Activated naive CD4-positive, alpha-beta T cell treated with Interleukin-2 at 50 U/mL for 16 hours (primary cell): ENCODE results near the gene MYO16.

Experiments used
- DNase-seq: peaks from one replicate; pipeline ENCODE4 v3.0.0-alpha.2; 2020

Gene MYO16

GRCh38 chr13:109159650-109160309 is 530.4 kb downstream of the MYO16 start:
- no peak for DNase-seq

- DNase-seq = no peak
Measured at GRCh38 chr13:109160357-109160756, 530.9 kb downstream of the MYO16 start.

GRCh38 chr13:109160887-109161669 is 531.7 kb downstream of the MYO16 start:
- DNase-seq = no peak

GRCh38 chr13:109162248-109163036 is 533.0 kb downstream of the MYO16 start:
- DNase-seq = no peak

- DNase-seq = no peak
Measured at GRCh38 chr13:109163037-109163379, 533.6 kb downstream of the MYO16 start.

GRCh38 chr13:109165417-109165904 is 536.0 kb downstream of the MYO16 start:
- DNase-seq = no peak

- no peak for DNase-seq
Measured at GRCh38 chr13:109166804-109167203, 537.4 kb downstream of the MYO16 start.

GRCh38 chr13:109172136-109172535 is 542.7 kb downstream of the MYO16 start:
- DNase-seq = no peak

GRCh38 chr13:109175666-109176065 is 546.3 kb downstream of the MYO16 start:
- no peak for DNase-seq

GRCh38 chr13:109180905-109181425 is 551.6 kb downstream of the MYO16 start:
- DNase-seq = no peak

- DNase-seq = no peak
Measured at GRCh38 chr13:109182777-109183465, 553.5 kb downstream of the MYO16 start.

- no peak for DNase-seq
Measured at GRCh38 chr13:109191413-109191812, 562.0 kb downstream of the MYO16 start.

GRCh38 chr13:109192306-109192705 is 562.9 kb downstream of the MYO16 start:
- DNase-seq = no peak

GRCh38 chr13:109196948-109197347 is 567.5 kb downstream of the MYO16 start:
- no peak for DNase-seq

- no peak for DNase-seq
Measured at GRCh38 chr13:109198585-109198984, 569.2 kb downstream of the MYO16 start.

- no peak for DNase-seq
Measured at GRCh38 chr13:109199280-109199679, 569.9 kb downstream of the MYO16 start.

GRCh38 chr13:109200556-109200955 is 571.1 kb downstream of the MYO16 start:
- DNase-seq = no peak

- no peak for DNase-seq
Measured at GRCh38 chr13:109203587-109203986, 574.2 kb downstream of the MYO16 start.

- no peak for DNase-seq
Measured at GRCh38 chr13:109204252-109204651, 574.8 kb downstream of the MYO16 start.

- no peak for DNase-seq
Measured at GRCh38 chr13:109204657-109205056, 575.2 kb downstream of the MYO16 start.

GRCh38 chr13:109205315-109205714 is 575.9 kb downstream of the MYO16 start:
- DNase-seq = no peak

GRCh38 chr13:109206616-109207015 is 577.2 kb downstream of the MYO16 start:
- no peak for DNase-seq

GRCh38 chr13:109207622-109208021 is 578.2 kb downstream of the MYO16 start:
- no peak for DNase-seq
